Kidney epithelial cell (primary cell): Measurements from ENCODE around the gene RRP7A. TPM values are rescaled to one million over a fixed set of nuclear protein-coding genes. Genes with fewer than 3 reads are reported as not detected.

Experiments
- DNase-seq: peaks from one replicate; pipeline ENCODE4 v3.0.0-alpha.2; 2010; ENCODE audit warnings: low read depth
- H3K27me3 ChIP-seq: 2 replicates; pipeline ENCODE4 v1.6.0; 2011; ENCODE audit warnings: low read length; ENCODE audit not compliant: control insufficient read depth, insufficient read depth
- H3K36me3 ChIP-seq: 2 replicates; pipeline ENCODE4 v1.5.1; 2011; ENCODE audit warnings: low read length; ENCODE audit not compliant: control insufficient read depth, insufficient read depth
- H3K4me3 ChIP-seq: 2 replicates; pipeline ENCODE4 v1.5.1; 2011; ENCODE audit warnings: low read depth, mild to moderate bottlenecking, control low read depth, low read length
- CTCF ChIP-seq: IDR thresholded peaks from 2 replicates; pipeline ENCODE4 v1.5.1; 2011; ENCODE audit warnings: mild to moderate bottlenecking, moderate library complexity, low read length, control low read depth, inconsistent platforms; ENCODE audit not compliant: insufficient read depth, poor library complexity, severe bottlenecking
- total RNA-seq: library from RNA; depleted of rRNA; stranded (reverse); fragments of >200 nt; gene quantifications from 2 replicates; pipeline ENCODE4 v1.2.3, GENCODE V29; 2015

RRP7A gene
- total RNA-seq, 1 donor from 2014 or later: 29.5 TPM

- TF ChIP-seq CTCF: no peak
- Histone ChIP-seq H3K36me3 (no peaks in the 10 kb centered on the region), H3K27me3 (peaks cover 4% of the 10 kb centered on the region), H3K4me3 (no peak overlapping the region)
- no peak for DNase-seq
Observed at GRCh38 chr22:42471441-42471840, 48.2 kb downstream of the RRP7A start.

- no peak overlapping the region for H3K4me3 ChIP-seq
- DNase-seq: no peak
- H3K36me3 ChIP-seq: no peaks in the 10 kb centered on the region
- no peak for TF ChIP-seq CTCF
- H3K27me3 ChIP-seq: peaks cover 4% of the 10 kb centered on the region
Observed at GRCh38 chr22:42470366-42471082, 49.1 kb downstream of the RRP7A start.

GRCh38 chr22:42468841-42469240, 50.8 kb downstream of the RRP7A start:
- TF ChIP-seq CTCF: no peak
- Histone ChIP-seq H3K4me3 (no peak overlapping the region), H3K36me3 (no peaks in the 10 kb centered on the region), H3K27me3 (peaks cover 4% of the 10 kb centered on the region)
- DNase-seq: no peak

- no peak overlapping the region for H3K4me3 ChIP-seq
- no peak for TF ChIP-seq CTCF
- peaks cover 25% of the 10 kb centered on the region for H3K27me3 ChIP-seq
- no peaks in the 10 kb centered on the region for H3K36me3 ChIP-seq
- DNase-seq: no peak
Observed at GRCh38 chr22:42462016-42462415, 57.6 kb downstream of the RRP7A start.

GRCh38 chr22:42461511-42461910, 58.1 kb downstream of the RRP7A start:
- peaks cover 25% of the 10 kb centered on the region for H3K27me3 ChIP-seq
- no peak for TF ChIP-seq CTCF
- no peak for DNase-seq
- H3K4me3 ChIP-seq: no peak overlapping the region
- no peaks in the 10 kb centered on the region for H3K36me3 ChIP-seq

Other genes with a start within 250 kb of the RRP7A start
- gene TCF20, start 249.1 kb downstream of the RRP7A start, total RNA-seq: 48.2 and 52.4 TPM in 2 replicates
- gene NFAM1, start 87.4 kb downstream of the RRP7A start, total RNA-seq: under 0.01 and 0.07 TPM in 2 replicates
- 0.27 and 2.0 TPM in 2 replicates for gene SERHL2, start 34.2 kb upstream of the RRP7A start, total RNA-seq
- 29.7 and 34.7 TPM in 2 replicates for gene POLDIP3, start 95.1 kb upstream of the RRP7A start, total RNA-seq
- gene ATP5MGL, start 120.8 kb upstream of the RRP7A start, total RNA-seq: not detected in 2 replicates
- 85.0 and 116 TPM in 2 replicates for gene CYB5R3, start 129.6 kb upstream of the RRP7A start, total RNA-seq
- 12.7 and 13.6 TPM in 2 replicates for gene A4GALT, start 201.1 kb upstream of the RRP7A start, total RNA-seq